Naive thymus-derived CD4-positive, alpha-beta T cell (primary cell): Measurements from ENCODE around the gene PTPRN2. TPM values are rescaled to one million over a fixed set of nuclear protein-coding genes. Genes with fewer than 3 reads are reported as not detected.

Source experiments
- ATAC-seq: fragments of 150-1000 bp; cut with Tn5 transposase; 2 replicates; pipeline ENCODE4 v1.10.0; 2021; ENCODE audit warnings: mild to moderate bottlenecking, moderate library complexity
- CTCF ChIA-PET: fragments of 350-600 bp; sonication (Branson Sonifier 250); formaldehyde crosslinking; loops from one replicate; lab custom pipeline; 2021; ENCODE audit warnings: antibody characterized with exemption; lab: Charles Lee
- POLR2A ChIA-PET: fragments of 350-600 bp; sonication (Branson Sonifier 250); formaldehyde crosslinking; loops from one replicate; lab custom pipeline; 2021; ENCODE audit warnings: antibody characterized with exemption, inconsistent platforms; lab: Charles Lee
- DNase-seq, 9 donors: peaks; one replicate each; pipeline versions ENCODE4 v3.0.0 to v3.0.0-alpha.2; 2020 to 2022; ENCODE audit warnings: mixed read lengths in 1 of 9
- H3K27ac ChIP-seq: one replicate; pipeline ENCODE4 v1.7.0; 2013; ENCODE audit warnings: mild to moderate bottlenecking, low read depth, low read length, moderate library complexity
- H3K27me3 ChIP-seq, 2 donors: one replicate each; pipeline ENCODE4 v1.7.0; 2013; ENCODE audit warnings: low read length in 2 of 2, mild to moderate bottlenecking in 2 of 2, moderate library complexity in 2 of 2; ENCODE audit not compliant: control insufficient read depth in 2 of 2, insufficient read depth in 2 of 2
- H3K36me3 ChIP-seq, 3 experiments: 1 replicate in 2 of 3; 2 replicates in 1 of 3; pipeline ENCODE4 v1.7.0; 2013; ENCODE audit warnings: low read length in 3 of 3, mild to moderate bottlenecking in 3 of 3, moderate library complexity in 1 of 3; ENCODE audit not compliant: insufficient read depth in 3 of 3, control insufficient read depth in 2 of 3
- H3K4me1 ChIP-seq, 2 donors: one replicate each; pipeline ENCODE4 v1.7.0; 2013; ENCODE audit warnings: low read length in 2 of 2, mild to moderate bottlenecking in 2 of 2, moderate library complexity in 1 of 2; ENCODE audit not compliant: control insufficient read depth in 2 of 2, insufficient read depth in 2 of 2
- H3K4me3 ChIP-seq: 2 replicates; pipeline ENCODE4 v1.7.0; 2013; ENCODE audit warnings: mild to moderate bottlenecking, low read length
- H3K9me3 ChIP-seq, 3 experiments: 1 replicate in 2 of 3; 2 replicates in 1 of 3; pipeline ENCODE4 v1.7.0; 2013; ENCODE audit warnings: low read length in 3 of 3; ENCODE audit not compliant: control insufficient read depth in 2 of 3
- H3K27ac Mint-ChIP-seq, 9 donors: one replicate each; pipeline ENCODE4 v1.8.0; 2020 to 2022; ENCODE audit warnings: mixed read lengths in 9 of 9, mild to moderate bottlenecking in 8 of 9, moderate library complexity in 5 of 9, inconsistent platforms in 2 of 9
- H3K27me3 Mint-ChIP-seq, 5 donors: one replicate each; pipeline ENCODE4 v1.8.0; 2021 to 2022; ENCODE audit warnings: mixed read lengths in 5 of 5, mild to moderate bottlenecking in 1 of 5
- H3K36me3 Mint-ChIP-seq, 5 donors: one replicate each; pipeline ENCODE4 v1.8.0; 2020 to 2022; ENCODE audit warnings: mixed read lengths in 5 of 5, mild to moderate bottlenecking in 3 of 5, inconsistent platforms in 1 of 5
- H3K4me1 Mint-ChIP-seq, 7 donors: one replicate each; pipeline ENCODE4 v1.8.0; 2020 to 2022; ENCODE audit warnings: mixed read lengths in 7 of 7, mild to moderate bottlenecking in 3 of 7, inconsistent platforms in 1 of 7
- H3K4me3 Mint-ChIP-seq, 10 donors: one replicate each; pipeline ENCODE4 v1.8.0; 2020 to 2022; ENCODE audit warnings: mild to moderate bottlenecking in 10 of 10, mixed read lengths in 10 of 10, moderate library complexity in 6 of 10, inconsistent platforms in 2 of 10
- H3K9me3 Mint-ChIP-seq, 11 donors: one replicate each; pipeline ENCODE4 v1.8.0; 2020 to 2022; ENCODE audit warnings: mixed read lengths in 11 of 11, mild to moderate bottlenecking in 4 of 11, inconsistent platforms in 1 of 11, moderate library complexity in 1 of 11
- intact Hi-C, 2 donors: fragments of 100-400 bp; cut with micrococcal nuclease; formaldehyde crosslinking; loops; one replicate each; pipeline ENCODE4 v1.15.1; 2023
- polyA plus RNA-seq, 2 donors: library from polyadenylated mRNA; unstranded; fragments of 300-500 nt; fragmentation: Illumina TruSeq; gene quantifications; one replicate each; pipeline ENCODE4 v1.2.3, GENCODE V29; 2021
- total RNA-seq, 6 experiments: library from RNA in 5 of 6; stranded (reverse) in 5 of 6; gene quantifications; 1 replicate in 5 of 6; 2 replicates in 1 of 6; pipeline ENCODE4 v1.2.3 and lab custom pipeline; 2021 to 2026

PTPRN2 gene
- total and polyA plus RNA-seq, 7 experiments from 2014 or later = 0.58 to 2.3 (median 1.4) TPM

- intact Hi-C loops = loop anchor here in 1 of 2 donors (5.0 kb wide), 1 partner anchor 533 kb away; no protein-coding TSS in a partner anchor
- peaks cover 0 to 18% (median 3%) of the 10 kb centered on the region in 11 donors for H3K9me3 Mint-ChIP-seq
- H3K27me3 Mint-ChIP-seq = peaks cover 0 to 11% (median 3%) of the 10 kb centered on the region in 5 donors
- Histone ChIP-seq H3K4me3 (no peak overlapping the region), H3K36me3 (no peaks in the 10 kb centered on the region), H3K9me3 (no peaks in the 10 kb centered on the region), H3K4me1 (no peaks in the 10 kb centered on the region), H3K27me3 (no peaks in the 10 kb centered on the region), H3K27ac (no peak overlapping the region)
- ChIA-PET POLR2A (no interaction called here), CTCF (no interaction called here)
- H3K36me3 Mint-ChIP-seq = no peaks in the 10 kb centered on the region
- H3K4me3 Mint-ChIP-seq = no peak overlapping the region
- H3K27ac Mint-ChIP-seq = no peak overlapping the region
- ATAC-seq = no peak
- peaks cover 0 to 2% (median 0%) of the 10 kb centered on the region in 7 donors for H3K4me1 Mint-ChIP-seq
- no peak for DNase-seq
These were observed 143.7 kb downstream of the PTPRN2 start for GRCh38 chr7:158443688-158444483.

DNA sequence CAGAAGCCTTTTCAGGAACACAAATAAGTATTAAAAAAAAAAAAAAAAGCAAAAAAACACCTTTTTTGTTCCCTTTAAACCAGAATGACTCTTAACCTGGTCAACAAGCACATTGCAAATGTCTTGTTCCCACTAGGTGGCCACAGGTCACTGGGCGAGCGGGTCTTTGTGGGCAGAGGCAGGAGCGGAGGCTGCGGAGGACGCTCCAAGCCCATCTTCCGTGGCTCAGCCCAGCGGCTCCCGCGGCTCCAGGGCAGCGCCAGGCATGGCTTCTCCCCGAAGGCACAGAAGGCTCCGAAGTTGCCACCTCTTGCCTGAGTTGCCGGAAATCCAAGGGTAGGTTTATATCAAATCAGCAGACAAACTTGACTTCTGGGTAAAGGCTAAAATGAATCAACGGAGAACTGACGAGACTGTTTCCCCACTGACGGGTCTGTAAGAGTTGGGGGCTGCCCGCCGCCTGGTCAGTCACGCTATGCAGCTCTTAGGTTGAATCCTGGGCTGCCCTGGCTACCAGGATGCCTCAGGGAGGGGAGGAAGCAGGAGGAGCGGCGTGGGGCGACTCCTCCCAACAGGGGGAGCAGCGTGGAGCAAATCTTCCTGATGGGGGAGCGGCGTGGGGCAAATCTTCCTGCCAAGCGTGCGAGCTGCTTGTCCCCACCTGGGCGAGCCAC lies 144.5 kb downstream of the PTPRN2 start:
- Mint-ChIP-seq H3K4me1 (peaks cover 0 to 2% (median 0%) of the 10 kb centered on the region in 7 donors), H3K36me3 (no peaks in the 10 kb centered on the region), H3K27me3 (peaks cover 0 to 15% (median 8%) of the 10 kb centered on the region in 5 donors), H3K27ac (no peak overlapping the region), H3K4me3 (no peak overlapping the region), H3K9me3 (peaks cover 0 to 18% (median 3%) of the 10 kb centered on the region in 11 donors)
- CTCF ChIA-PET = no interaction called here
- no peak overlapping the region for H3K27ac ChIP-seq
- H3K4me1 ChIP-seq = no peaks in the 10 kb centered on the region
- intact Hi-C loops = loop anchor here in 1 of 2 donors (5.0 kb wide), 1 partner anchor 534 kb away; no protein-coding TSS in a partner anchor
- no peaks in the 10 kb centered on the region for H3K27me3 ChIP-seq
- H3K36me3 ChIP-seq = no peaks in the 10 kb centered on the region
- DNase-seq (no peak), ATAC-seq (no peak)
- no peaks in the 10 kb centered on the region for H3K9me3 ChIP-seq
- no peak overlapping the region for H3K4me3 ChIP-seq
- POLR2A ChIA-PET = no interaction called here

GRCh38 chr7:158442260-158442659 lies 145.4 kb downstream of the PTPRN2 start:
- intact Hi-C loops = loop anchor here in 1 of 2 donors (5.0 kb wide), 1 partner anchor 535 kb away; no protein-coding TSS in a partner anchor
- Mint-ChIP-seq H3K4me3 (no peak overlapping the region), H3K27ac (no peak overlapping the region), H3K9me3 (peaks cover 0 to 18% (median 3%) of the 10 kb centered on the region in 11 donors), H3K4me1 (peaks cover 0 to 2% (median 0%) of the 10 kb centered on the region in 7 donors), H3K36me3 (no peaks in the 10 kb centered on the region), H3K27me3 (peaks cover 0 to 17% (median 9%) of the 10 kb centered on the region in 5 donors)
- Histone ChIP-seq H3K36me3 (no peaks in the 10 kb centered on the region), H3K4me1 (no peaks in the 10 kb centered on the region), H3K27me3 (no peaks in the 10 kb centered on the region), H3K27ac (no peak overlapping the region), H3K9me3 (no peaks in the 10 kb centered on the region), H3K4me3 (no peak overlapping the region)
- ChIA-PET CTCF (no interaction called here), POLR2A (no interaction called here)
- ATAC-seq (no peak), DNase-seq (no peak)

DNA sequence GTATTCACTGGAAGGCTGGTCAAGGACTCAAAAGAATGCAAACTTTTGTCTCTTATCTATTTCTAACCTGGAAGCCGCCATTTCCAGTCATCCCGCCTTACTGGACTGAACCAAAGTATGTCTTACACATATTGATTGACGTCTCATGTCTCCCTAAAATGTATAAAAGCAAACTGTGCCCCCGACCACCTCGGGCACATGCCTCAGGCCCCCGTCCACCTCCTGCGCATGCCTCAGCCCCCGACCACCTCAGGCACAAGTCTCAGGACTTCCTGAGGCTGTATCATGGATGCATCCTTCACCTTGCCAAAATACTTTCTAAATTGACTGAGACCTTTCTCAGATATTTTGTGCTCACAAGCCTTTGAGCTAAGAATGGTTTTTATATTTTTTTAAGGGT lies 148.6 kb downstream of the PTPRN2 start:
- Mint-ChIP-seq H3K27ac (no peak overlapping the region), H3K4me1 (peaks cover 0 to 2% (median 0%) of the 10 kb centered on the region in 7 donors), H3K4me3 (no peak overlapping the region), H3K27me3 (peaks cover 2 to 39% (median 30%) of the 10 kb centered on the region in 5 donors), H3K36me3 (peaks cover 0 to 3% (median 0%) of the 10 kb centered on the region in 5 donors), H3K9me3 (peaks cover 0 to 18% (median 3%) of the 10 kb centered on the region in 11 donors)
- CTCF ChIA-PET = no interaction called here
- no peaks in the 10 kb centered on the region for H3K36me3 ChIP-seq
- ATAC-seq = no peak
- H3K27ac ChIP-seq = no peak overlapping the region
- intact Hi-C loops = no loop called here
- POLR2A ChIA-PET = no interaction called here
- H3K9me3 ChIP-seq = no peaks in the 10 kb centered on the region
- H3K4me3 ChIP-seq = no peak overlapping the region
- DNase-seq = no peak
- H3K27me3 ChIP-seq = no peaks in the 10 kb centered on the region
- no peaks in the 10 kb centered on the region for H3K4me1 ChIP-seq

- CTCF ChIA-PET = no interaction called here
- peaks cover 0 to 4% (median 0%) of the 10 kb centered on the region in 11 donors for H3K9me3 Mint-ChIP-seq
- ATAC-seq (no peak), DNase-seq (no peak)
- H3K36me3 Mint-ChIP-seq = peaks cover 0 to 3% (median 0%) of the 10 kb centered on the region in 5 donors
- Histone ChIP-seq H3K27ac (no peak overlapping the region), H3K4me3 (no peak overlapping the region), H3K27me3 (no peaks in the 10 kb centered on the region), H3K9me3 (no peaks in the 10 kb centered on the region), H3K36me3 (no peaks in the 10 kb centered on the region), H3K4me1 (no peaks in the 10 kb centered on the region)
- H3K4me3 Mint-ChIP-seq = no peak overlapping the region
- intact Hi-C loops = no loop called here
- H3K4me1 Mint-ChIP-seq = peaks cover 0 to 4% (median 0%) of the 10 kb centered on the region in 7 donors
- no peak overlapping the region for H3K27ac Mint-ChIP-seq
- H3K27me3 Mint-ChIP-seq = peaks cover 2 to 42% (median 29%) of the 10 kb centered on the region in 5 donors
- POLR2A ChIA-PET = no interaction called here
These were observed 155.0 kb downstream of the PTPRN2 start for GRCh38 chr7:158432369-158433341.

DNA sequence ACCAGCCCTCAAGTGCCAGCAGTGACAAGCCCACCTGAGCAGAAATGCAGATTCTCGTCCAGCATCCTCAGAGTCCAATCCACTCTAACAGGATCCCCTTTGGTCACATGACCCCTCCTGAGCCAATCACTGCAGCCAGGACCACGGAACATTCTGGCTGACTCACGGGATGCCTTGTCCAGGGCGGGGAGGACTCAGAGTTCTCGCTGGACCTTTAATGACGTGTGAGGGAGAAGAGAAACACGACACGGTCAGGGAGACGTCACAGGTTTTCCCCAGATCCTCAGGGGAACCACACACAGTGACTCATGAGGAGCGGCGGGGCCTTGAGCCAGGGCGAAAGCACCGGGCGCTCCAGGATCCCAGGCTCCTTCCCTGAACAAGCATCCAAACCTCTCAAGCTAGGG lies 155.7 kb downstream of the PTPRN2 start:
- Mint-ChIP-seq H3K27me3 (peaks cover under 1 to 37% (median 24%) of the 10 kb centered on the region in 5 donors), H3K4me3 (no peak overlapping the region), H3K36me3 (peaks cover 0 to 3% (median 0%) of the 10 kb centered on the region in 5 donors), H3K27ac (peak overlapping the region in 1 of 9 donors; percentile 43), H3K4me1 (peaks cover 0 to 4% (median 0%) of the 10 kb centered on the region in 7 donors), H3K9me3 (peaks cover 0 to 4% (median 0%) of the 10 kb centered on the region in 11 donors)
- ChIA-PET POLR2A (no interaction called here), CTCF (no interaction called here)
- Histone ChIP-seq H3K27me3 (no peaks in the 10 kb centered on the region), H3K4me1 (no peaks in the 10 kb centered on the region), H3K27ac (no peak overlapping the region), H3K9me3 (no peaks in the 10 kb centered on the region), H3K36me3 (no peaks in the 10 kb centered on the region), H3K4me3 (no peak overlapping the region)
- DNase-seq = no peak
- intact Hi-C loops = no loop called here
- no peak for ATAC-seq
